GM12878 (cell line): ENCODE measurements around the gene CRYL1.

Experiments
- ATF7 ChIP-seq: fragments of 450-650 bp; IDR thresholded peaks from 2 replicates; pipeline ENCODE4 v1.6.1; 2016; ENCODE audit warnings: low read depth, mild to moderate bottlenecking
- BRCA1 ChIP-seq: IDR thresholded peaks from 2 replicates; pipeline ENCODE4 v1.6.1; 2011; ENCODE audit warnings: low read depth, low read length, improper control_type of control experiment
- EGR1 ChIP-seq, 2 experiments: IDR thresholded peaks; 1 replicate in 1 of 2; 2 replicates in 1 of 2; pipeline ENCODE4 v1.6.1; 2011 to 2012; ENCODE audit warnings: low read depth in 2 of 2, low read length in 2 of 2, borderline replicate concordance in 1 of 2, mild to moderate bottlenecking in 1 of 2, moderate library complexity in 1 of 2
- EZH2 ChIP-seq: IDR thresholded peaks from 2 replicates; pipeline ENCODE4 v1.6.1; 2012; ENCODE audit warnings: low read depth, mild to moderate bottlenecking, control low read depth, inconsistent platforms, low read length, borderline replicate concordance; ENCODE audit not compliant: control insufficient read depth
- HCFC1 ChIP-seq: fragments of 150-350 bp; IDR thresholded peaks from 2 replicates; pipeline ENCODE4 v1.6.1; 2014; ENCODE audit warnings: low read length
- POLR2A ChIP-seq: IDR thresholded peaks from 2 replicates; pipeline ENCODE4 v1.6.1; 2011; ENCODE audit warnings: low read depth, mild to moderate bottlenecking, low read length
- RAD21 ChIP-seq: IDR thresholded peaks from 2 replicates; pipeline ENCODE4 v1.6.1; 2011; ENCODE audit warnings: mild to moderate bottlenecking, low read depth, low read length, moderate library complexity; ENCODE audit not compliant: insufficient read depth
- ZNF24 ChIP-seq: fragments of 450-650 bp; IDR thresholded peaks from 2 replicates; pipeline ENCODE4 v1.6.1; 2017; ENCODE audit warnings: antibody characterized with exemption, mild to moderate bottlenecking
- ZNF274 ChIP-seq: IDR thresholded peaks from one replicate; pipeline ENCODE4 v1.8.0; 2011; ENCODE audit not compliant: insufficient read length, insufficient read depth
- TF ChIP-seq, protein P1 (sequence below), 3 experiments: IDR thresholded peaks in 2 of 3; conservative IDR thresholded peaks in 1 of 3; 2 replicates each; pipeline ENCODE4 v1.5.1; 2011; ENCODE audit warnings: low read depth in 3 of 3, low read length in 3 of 3, mild to moderate bottlenecking in 3 of 3, control low read depth in 2 of 3, moderate library complexity in 2 of 3, inconsistent platforms in 1 of 3, mixed read lengths in 1 of 3; ENCODE audit not compliant: control insufficient read depth in 2 of 3, insufficient read depth in 1 of 3; ENCODE audit errors: extremely low read depth in 1 of 3
- TF ChIP-seq, protein P2 (sequence below): IDR thresholded peaks from 2 replicates; pipeline ENCODE4 v1.6.1; 2012; ENCODE audit warnings: low read depth, low read length, improper control_type of control experiment
- TF ChIP-seq, protein P3 (sequence below): fragments of 450-650 bp; IDR thresholded peaks from 2 replicates; pipeline ENCODE4 v1.6.1; 2016; ENCODE audit warnings: mild to moderate bottlenecking

DNA sequence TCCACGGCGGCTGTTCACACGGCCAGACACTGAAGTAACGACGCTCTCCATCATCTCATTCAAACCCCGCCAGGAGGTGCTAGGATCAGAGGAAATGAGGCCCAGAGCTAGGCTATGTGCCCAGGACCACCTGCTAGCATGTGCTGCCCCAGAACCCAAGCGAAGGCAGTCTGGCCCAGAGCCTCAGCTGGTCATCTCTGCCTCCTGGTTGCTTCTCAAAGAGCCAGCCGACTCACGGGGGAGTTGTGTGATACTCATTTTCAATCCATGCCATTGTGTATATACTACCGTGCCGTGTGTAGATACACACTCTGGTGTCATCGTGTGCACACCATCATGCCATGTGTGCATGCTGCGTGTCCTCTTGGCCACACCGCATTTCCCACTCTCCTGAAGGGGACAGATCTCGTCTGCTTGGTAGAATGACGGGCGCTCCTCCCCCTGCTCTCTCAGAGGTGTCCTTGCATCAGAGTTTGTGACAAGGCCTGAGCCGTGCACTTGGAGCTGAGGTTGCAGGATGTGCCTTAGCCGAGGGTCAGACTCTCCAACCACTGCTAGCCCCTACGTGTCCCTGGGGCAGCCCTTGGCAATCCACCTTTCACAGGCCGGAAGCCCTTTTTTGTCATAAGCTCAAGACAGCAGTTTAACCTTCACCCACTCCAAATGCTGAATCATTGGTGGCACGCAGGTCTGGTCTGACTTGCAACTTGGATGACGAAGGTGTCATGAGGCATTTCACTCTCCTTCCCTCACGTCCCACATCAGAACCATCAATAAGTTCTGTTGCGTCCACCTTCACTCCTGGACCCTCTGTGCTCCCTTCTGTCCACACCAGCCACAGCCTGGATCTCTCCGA lies 130.4 kb downstream of the CRYL1 start:
- TF ChIP-seq ZNF274 (no peak), BRCA1 (no peak), HCFC1 (no peak), EZH2 (no peak), EGR1 (IDR thresholded peaks at IDR 0.05; ENCODE audit: borderline replicate concordance in 1 of 2, low read depth in 2 of 2, low read length in 2 of 2) (no peak), ATF7 (no peak), ZNF24 (no peak), RAD21 (no peak), POLR2A (no peak)
- TF ChIP-seq, protein P1, sequence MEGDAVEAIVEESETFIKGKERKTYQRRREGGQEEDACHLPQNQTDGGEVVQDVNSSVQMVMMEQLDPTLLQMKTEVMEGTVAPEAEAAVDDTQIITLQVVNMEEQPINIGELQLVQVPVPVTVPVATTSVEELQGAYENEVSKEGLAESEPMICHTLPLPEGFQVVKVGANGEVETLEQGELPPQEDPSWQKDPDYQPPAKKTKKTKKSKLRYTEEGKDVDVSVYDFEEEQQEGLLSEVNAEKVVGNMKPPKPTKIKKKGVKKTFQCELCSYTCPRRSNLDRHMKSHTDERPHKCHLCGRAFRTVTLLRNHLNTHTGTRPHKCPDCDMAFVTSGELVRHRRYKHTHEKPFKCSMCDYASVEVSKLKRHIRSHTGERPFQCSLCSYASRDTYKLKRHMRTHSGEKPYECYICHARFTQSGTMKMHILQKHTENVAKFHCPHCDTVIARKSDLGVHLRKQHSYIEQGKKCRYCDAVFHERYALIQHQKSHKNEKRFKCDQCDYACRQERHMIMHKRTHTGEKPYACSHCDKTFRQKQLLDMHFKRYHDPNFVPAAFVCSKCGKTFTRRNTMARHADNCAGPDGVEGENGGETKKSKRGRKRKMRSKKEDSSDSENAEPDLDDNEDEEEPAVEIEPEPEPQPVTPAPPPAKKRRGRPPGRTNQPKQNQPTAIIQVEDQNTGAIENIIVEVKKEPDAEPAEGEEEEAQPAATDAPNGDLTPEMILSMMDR (IDR thresholded peaks at IDR 0.05 in 2 of 3, conservative IDR thresholded peaks at IDR 0.05 in 1 of 3; ENCODE audit: control insufficient read depth in 2 of 3, extremely low read depth in 1 of 3, insufficient read depth in 1 of 3, low read depth in 3 of 3, low read length in 3 of 3): no peak
- TF ChIP-seq, protein P2, sequence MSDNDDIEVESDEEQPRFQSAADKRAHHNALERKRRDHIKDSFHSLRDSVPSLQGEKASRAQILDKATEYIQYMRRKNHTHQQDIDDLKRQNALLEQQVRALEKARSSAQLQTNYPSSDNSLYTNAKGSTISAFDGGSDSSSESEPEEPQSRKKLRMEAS: no peak
- TF ChIP-seq, protein P3, sequence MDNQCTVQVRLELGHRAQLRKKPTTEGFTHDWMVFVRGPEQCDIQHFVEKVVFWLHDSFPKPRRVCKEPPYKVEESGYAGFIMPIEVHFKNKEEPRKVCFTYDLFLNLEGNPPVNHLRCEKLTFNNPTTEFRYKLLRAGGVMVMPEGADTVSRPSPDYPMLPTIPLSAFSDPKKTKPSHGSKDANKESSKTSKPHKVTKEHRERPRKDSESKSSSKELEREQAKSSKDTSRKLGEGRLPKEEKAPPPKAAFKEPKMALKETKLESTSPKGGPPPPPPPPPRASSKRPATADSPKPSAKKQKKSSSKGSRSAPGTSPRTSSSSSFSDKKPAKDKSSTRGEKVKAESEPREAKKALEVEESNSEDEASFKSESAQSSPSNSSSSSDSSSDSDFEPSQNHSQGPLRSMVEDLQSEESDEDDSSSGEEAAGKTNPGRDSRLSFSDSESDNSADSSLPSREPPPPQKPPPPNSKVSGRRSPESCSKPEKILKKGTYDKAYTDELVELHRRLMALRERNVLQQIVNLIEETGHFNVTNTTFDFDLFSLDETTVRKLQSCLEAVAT: no peak
